NCI-H1694 (cell line): ENCODE measurements around the gene MGAT3.

Experiments
- DNase-seq: peaks from one replicate; lab custom pipeline; 2025; lab: John Stamatoyannopoulos, UW

Gene MGAT3

GRCh38 chr22:39450258-39450955, 6.4 kb upstream of the MGAT3 start:
- no peak for DNase-seq

- no peak for DNase-seq
Observed at GRCh38 chr22:39452740-39453040, 4.1 kb upstream of the MGAT3 start.

- no peak for DNase-seq
Observed at GRCh38 chr22:39453765-39454378, 2.9 kb upstream of the MGAT3 start.

GRCh38 chr22:39454385-39454871, 2.4 kb upstream of the MGAT3 start:
- DNase-seq: no peak

GRCh38 chr22:39457198-39457555, 365 bp downstream of the MGAT3 start:
- DNase-seq: no peak

GRCh38 chr22:39457556-39458443, 988 bp downstream of the MGAT3 start:
- DNase-seq: no peak

GRCh38 chr22:39458444-39459083, 1.8 kb downstream of the MGAT3 start:
- no peak for DNase-seq

GRCh38 chr22:39459681-39460080, 2.9 kb downstream of the MGAT3 start:
- no peak for DNase-seq

- DNase-seq: no peak
Observed at GRCh38 chr22:39462443-39463221, 5.8 kb downstream of the MGAT3 start.

GRCh38 chr22:39463277-39463676, 6.5 kb downstream of the MGAT3 start:
- DNase-seq: no peak

GRCh38 chr22:39463931-39464390, 7.1 kb downstream of the MGAT3 start:
- no peak for DNase-seq

GRCh38 chr22:39466228-39467006, 9.6 kb downstream of the MGAT3 start:
- DNase-seq: no peak

- no peak for DNase-seq
Observed at GRCh38 chr22:39467390-39467895, 10.6 kb downstream of the MGAT3 start.

GRCh38 chr22:39468487-39469325, 11.9 kb downstream of the MGAT3 start:
- DNase-seq: no peak

- DNase-seq: no peak
Observed at GRCh38 chr22:39469326-39469680, 12.5 kb downstream of the MGAT3 start.

GRCh38 chr22:39469681-39470450, 13.1 kb downstream of the MGAT3 start:
- no peak for DNase-seq

- no peak for DNase-seq
Observed at GRCh38 chr22:39470451-39471291, 13.9 kb downstream of the MGAT3 start.
